Measurements from ENCODE around the gene PTMA.

DNA sequence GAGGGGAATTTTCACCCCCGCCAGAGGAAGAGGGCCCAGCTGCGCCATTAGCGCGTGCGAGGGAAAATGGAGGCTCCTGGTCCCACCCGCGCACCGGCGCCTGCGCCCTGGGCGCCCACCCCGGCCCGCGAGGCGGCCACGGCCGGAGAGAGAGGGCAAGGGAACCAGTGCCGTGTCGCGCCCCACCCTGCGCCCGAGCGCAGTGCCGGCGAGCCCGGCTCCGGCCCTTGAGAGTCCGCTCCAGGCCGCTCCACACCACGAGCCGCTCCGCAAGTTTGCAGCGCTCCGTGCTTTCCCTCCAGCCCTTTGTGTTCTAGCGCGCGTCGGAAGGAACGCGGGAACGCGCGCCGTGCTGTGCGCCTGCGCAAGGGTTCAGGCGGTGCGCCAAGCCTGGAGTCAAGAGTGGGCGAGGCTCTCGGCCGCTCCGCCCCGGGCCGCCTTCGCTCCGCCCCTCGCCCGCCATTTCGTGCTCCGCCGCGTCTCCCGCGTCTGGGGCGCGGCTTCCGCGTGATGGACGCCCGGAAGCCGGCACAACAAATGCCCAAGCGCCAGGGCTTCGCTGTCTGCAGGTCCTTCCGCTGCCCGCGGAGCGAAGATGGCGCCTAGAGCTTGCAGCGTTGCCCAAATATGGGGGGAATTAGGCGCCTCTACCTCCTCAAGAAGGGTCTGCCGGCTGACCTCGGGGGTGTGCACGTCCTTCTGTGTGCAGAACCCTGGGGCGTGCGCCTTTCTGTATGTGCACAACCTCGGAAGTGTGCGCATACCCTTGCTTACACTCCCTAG lies 46.1 kb upstream of the PTMA start:
- TF ChIP-seq CTCF (IDR thresholded peaks at IDR 0.05) (no peak), ESRRA (CRISPR knock-in tag; IDR thresholded peaks at IDR 0.05; ENCODE audit: borderline replicate concordance) (peak; percentile 72; the same call in 1 of the 2 replicates), NFE2L1 (CRISPR knock-in tag; IDR thresholded peaks at IDR 0.05) (peak; percentile 88; the same call in 1 of the 2 replicates), MAX (CRISPR knock-in tag; IDR thresholded peaks at IDR 0.05) (peak; percentile 98), NR3C1 (CRISPR knock-in tag; conservative IDR thresholded peaks at IDR 0.05; ENCODE audit: low read depth) (0 out of 2 replicates have a peak, but pooled peaks have one; percentile 51), ATF2 (CRISPR knock-in tag; IDR thresholded peaks at IDR 0.05; ENCODE audit: borderline replicate concordance, low read depth) (no peak), RELA (CRISPR knock-in tag; IDR thresholded peaks at IDR 0.05; ENCODE audit: borderline replicate concordance) (peak; percentile 45; the same call in 1 of the 2 replicates), CBFB (CRISPR knock-in tag; IDR thresholded peaks at IDR 0.05; ENCODE audit: low read depth) (peak; percentile 91; the same call in 1 of the 2 replicates), OVOL2 (CRISPR knock-in tag; IDR thresholded peaks at IDR 0.05; ENCODE audit: borderline replicate concordance) (no peak)

Measured in WTC11 (cell line).